ENCODE measurements around the gene MS4A6E.
"Not testable (repeated sequence)": the region's sequence is repeated elsewhere in the genome, so short reads cannot be mapped to it uniquely, and the experiment has no call there.

The MS4A6E gene

GRCh38 chr11:60338053-60338452 is 11.0 kb downstream of the MS4A6E start:
- DNase-seq: no peak

DNA sequence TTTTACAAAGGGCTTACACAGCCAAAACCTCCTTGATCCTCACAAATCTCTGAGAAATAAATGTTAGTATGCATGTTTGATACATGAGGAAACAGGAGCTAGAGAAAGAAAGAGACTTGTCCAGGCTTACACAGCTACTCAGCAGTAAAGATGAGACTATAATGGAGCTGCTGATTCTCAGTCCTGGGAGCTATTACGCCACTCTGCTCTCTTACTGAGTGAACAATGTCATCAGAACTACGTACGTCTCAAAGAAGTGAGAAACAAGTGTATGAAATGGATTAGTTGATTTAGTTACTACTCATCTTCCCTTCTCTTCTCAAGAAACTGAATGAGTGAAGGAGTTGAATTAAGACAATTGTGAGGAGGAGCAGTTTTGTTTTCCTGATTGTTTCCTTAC is 12.3 kb downstream of the MS4A6E start:
- no peak for DNase-seq

GRCh38 chr11:60343094-60343704 is 16.1 kb downstream of the MS4A6E start:
- no peak for DNase-seq

- DNase-seq: no peak
These were observed 17.1 kb downstream of the MS4A6E start for GRCh38 chr11:60344146-60344545.

DNA sequence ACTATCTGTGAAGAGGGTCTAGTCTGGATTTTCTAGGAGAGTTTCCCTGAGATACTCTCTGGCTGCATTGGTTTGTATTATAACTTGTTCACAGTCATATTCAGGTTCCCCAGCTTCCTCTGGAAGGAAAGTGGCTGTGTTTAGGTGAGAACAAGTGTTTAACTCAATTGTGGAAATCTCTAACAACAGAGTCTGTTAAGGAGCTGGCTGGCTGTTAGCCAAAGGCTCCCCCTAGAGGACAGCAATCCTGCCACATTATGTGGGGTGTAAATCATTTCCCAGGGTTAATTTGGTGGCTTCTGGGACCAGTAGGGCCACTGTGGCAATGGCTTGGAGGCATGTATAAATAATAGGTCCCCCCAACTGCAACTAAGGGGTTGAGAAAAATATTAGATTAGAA is 18.4 kb downstream of the MS4A6E start:
- DNase-seq: no peak

- no peak for DNase-seq
These were observed 20.2 kb downstream of the MS4A6E start for GRCh38 chr11:60347084-60347797.

GRCh38 chr11:60348116-60348515 is 21.1 kb downstream of the MS4A6E start:
- no peak for DNase-seq

- DNase-seq: no peak
These were observed 22.9 kb downstream of the MS4A6E start for GRCh38 chr11:60349990-60350389.

GRCh38 chr11:60357771-60358170 is 30.7 kb downstream of the MS4A6E start:
- no peak for DNase-seq

DNA sequence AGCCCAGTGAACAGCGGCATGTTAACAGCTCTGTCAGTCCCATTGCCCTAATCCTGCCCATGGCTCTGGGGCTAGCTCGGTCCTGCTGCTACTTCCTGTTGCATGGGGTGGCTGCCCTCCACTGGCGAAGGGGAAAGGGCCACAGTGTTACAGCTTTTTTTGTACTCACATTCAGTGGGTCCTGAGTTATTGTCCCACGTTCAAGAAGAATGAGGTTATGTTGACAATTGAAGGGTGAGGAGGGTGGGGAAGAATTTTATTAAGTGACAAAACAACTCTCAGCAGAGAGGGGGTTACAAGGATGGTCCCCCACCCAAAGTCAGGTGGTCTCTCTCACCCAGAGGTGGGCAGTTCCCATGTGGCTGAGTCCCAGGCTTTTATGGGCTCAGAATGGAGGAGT is 33.6 kb downstream of the MS4A6E start:
- no peak for DNase-seq

DNA sequence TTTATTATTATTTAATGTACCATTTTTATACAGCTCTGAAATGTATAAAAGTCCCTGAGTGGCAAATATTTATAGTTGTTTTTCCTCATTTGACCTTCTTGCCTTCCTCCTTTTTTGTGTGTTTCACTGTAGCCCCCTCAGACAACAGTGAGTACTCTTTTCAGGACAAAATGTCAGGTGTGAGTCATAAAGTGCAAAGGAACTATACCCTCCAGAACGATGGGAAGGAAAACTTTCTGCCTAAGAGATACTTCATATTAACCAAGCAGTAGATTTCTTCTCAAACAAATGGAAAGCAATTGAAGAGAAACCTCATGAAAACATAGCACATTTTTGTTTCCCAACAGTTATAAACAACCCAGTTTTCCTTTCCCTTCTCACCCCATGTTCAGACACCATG is 35.2 kb downstream of the MS4A6E start:
- DNase-seq: no peak

DNA sequence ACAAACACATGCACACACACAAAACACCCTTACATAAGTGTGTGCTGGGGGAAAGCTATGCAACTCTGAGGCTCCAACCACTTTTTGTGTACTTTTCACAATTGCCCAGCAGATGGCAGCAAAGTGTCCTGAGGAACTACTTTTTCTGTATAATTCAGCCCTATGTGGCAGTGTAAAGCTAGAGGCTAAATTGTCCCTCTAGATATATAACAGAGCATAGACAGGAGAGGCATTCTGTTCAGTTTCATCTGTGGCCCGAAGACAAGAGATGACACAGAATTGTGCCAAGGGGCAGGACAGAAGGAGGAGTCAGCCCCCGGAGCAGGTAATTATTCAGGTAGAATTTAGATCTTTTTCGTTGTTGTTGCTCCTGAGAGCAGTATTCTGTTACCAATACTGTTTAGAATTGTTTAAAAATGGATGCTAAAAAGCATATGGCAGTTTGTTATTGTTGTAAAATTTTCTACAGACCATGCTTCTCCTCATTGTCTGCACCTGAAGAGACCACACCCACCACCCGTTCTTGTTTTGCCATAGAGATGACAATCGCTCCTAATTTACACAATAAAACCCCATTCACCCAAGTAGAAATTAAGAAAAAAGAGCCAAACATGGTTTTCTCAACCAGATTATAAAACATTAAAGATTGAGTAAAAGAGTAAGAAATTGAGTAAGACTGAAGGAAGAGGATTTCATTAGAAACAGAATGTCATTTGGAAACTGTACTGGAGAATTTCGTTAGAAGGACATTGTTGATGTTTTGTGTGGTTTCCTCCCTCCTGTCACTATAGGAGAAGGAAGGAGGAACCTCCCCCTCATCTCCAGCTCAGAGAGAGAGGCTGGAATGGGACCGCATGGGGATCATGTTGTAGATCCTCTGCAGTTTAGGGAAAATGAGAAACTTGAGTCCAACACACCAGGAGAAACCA is 36.8 kb downstream of the MS4A6E start:
- DNase-seq: peak; percentile 31

DNA sequence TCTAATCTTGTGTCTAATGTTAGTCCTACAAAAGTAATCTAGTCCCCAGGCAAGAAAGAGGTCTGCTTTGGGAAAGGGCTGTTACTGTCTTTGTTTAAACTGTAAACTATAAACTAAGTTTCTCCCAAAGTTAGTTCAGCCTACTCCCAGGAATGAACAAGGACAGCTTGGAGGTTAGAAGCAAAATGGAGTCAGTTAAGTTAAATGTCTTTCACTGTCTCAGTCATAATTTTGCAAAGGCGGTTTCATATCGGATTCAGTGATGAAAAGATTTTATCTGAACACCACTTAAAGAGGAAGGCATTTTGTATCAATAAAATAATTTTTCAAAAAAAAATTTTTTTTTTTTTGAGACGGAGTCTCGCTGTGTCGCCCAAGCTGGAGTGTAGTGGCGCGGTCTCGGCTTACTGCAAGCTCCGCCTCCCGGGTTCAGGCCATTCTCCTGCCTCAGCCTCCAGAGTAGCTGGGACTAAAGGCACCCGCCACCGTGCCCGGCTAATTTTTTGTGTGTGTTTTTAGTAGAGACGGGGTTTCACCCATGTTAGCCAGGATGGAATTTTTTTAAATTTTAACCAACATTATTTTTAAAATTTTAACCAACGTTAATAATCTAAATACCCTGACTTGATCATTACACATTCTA is 39.3 kb downstream of the MS4A6E start:
- DNase-seq: not testable (repeated sequence)

DNA sequence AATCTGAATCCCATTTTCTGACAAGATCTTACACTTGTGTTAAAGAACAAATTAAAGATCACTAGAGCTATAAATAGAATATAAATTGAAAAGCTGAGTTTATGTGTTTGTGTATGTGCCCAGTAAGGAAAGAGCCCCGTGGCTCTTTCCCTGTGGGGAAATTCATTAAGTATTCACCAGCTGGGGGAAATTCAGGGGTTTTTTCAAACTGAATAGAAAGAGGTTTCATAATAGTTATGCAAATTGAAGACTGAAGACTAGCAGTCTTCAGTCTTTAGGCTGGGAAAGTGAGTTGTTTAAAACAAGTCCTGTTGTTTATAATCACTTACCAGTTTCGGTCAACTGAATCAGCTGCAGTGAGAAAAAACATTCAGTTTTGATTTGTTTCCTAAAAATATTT is 40.0 kb downstream of the MS4A6E start:
- DNase-seq: no peak

GRCh38 chr11:60367896-60368295 is 40.8 kb downstream of the MS4A6E start:
- DNase-seq: no peak

DNA sequence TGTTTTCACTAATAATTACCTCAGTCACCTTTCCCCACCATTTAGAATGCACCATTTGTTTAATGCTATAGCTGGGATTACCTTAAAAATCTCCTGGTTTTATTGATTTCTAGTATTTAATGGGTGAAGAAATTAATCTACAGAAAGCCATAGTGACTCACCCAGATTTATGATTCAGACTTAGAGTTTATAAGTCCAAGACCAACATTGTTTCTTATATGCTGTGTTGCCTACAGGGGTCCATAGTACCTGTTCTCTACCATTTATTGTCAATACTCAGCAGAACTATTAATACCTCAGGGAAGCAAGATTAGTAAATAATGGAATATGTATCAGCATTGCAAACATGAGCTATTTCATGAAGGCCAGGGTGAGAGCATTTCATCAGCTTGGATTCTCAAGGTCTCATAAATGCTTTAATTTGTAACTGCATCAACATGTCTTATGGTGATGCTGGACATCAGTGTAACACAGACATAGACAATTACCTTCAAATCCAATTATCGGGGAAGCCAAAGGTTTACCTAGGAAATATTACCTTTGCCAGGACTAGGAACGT is 43.3 kb downstream of the MS4A6E start:
- no peak for DNase-seq

DNA sequence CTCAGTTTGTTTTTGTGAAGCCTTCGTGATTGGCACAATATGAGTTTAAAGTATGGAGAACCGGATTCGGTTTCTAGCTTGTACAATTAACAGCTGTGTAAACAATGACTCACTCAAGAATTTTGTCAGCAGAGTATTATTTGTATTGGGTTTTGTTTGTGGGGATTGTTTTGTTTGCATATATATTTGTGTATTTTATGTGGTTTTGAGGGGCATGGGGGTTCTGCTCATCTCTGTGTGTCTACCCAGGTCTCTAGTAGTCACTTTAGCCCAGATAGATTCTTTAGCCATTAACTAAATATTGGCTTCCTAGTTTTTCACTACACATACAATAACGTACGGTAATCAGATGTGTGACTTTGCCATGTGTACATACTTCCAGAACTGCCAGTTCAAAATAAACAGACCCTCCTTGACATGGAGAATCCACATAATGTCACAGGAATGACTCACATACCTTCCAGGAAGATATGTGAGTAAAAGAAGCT is 43.8 kb downstream of the MS4A6E start:
- DNase-seq: no peak

- DNase-seq: no peak
These were observed 44.3 kb downstream of the MS4A6E start for GRCh38 chr11:60371386-60371785.

GRCh38 chr11:60371854-60372253 is 44.8 kb downstream of the MS4A6E start:
- DNase-seq: no peak

DNA sequence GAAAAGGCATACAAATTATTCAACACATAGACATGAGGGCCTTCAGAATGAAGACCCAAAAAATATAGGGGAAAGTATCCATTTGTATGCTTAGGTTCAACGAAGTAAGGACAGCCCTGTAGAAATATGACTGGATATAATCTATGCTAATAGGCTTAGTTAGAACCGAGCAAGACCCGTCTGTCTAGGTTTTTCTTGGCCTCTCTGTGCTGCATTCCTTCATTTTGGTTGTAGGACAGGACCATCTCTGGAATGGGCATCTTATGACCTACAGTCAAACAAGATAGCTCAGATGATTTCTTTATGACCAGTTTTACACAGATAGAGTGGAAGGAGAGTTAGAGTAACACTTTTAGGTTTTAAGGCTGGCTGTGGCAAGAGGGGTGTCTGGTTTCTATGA is 45.7 kb downstream of the MS4A6E start:
- no peak for DNase-seq

DNA sequence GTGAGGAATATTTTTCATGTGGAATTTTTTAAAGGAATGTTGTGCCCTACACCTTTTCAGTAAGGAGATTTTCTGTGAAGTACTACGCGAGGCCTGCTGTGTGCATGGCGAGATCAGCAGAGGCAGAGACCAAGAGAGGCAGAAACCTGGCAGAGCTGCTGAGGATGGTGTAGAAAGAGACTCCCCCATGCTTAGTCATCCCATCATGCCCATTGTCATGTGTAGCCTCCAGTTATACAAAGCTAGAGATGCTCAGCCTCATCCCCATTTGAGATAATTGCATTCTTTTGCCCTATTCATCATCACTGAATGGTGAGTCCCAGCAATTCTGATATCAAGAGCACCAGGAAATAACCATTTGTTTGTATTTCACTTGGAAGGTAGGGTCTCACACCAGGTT is 48.3 kb downstream of the MS4A6E start:
- no peak for DNase-seq

DNA sequence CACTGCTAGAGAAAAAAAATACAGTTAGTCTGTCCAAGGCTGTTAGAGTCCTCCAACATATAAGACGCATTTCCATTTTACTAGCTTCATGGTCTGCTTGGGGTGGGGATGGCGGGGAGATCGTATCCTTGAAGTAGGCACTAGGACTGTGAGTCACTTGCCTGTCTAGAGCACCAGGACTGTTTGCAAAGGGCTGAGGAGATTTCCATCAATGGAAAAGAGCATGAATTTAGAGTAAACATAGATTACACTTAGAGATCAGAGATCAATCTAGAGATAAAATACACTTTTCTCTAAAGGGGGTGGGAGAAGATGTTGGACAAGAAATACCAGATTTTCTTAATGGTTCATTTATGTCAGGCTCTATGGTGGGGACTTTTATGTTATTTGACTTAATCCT is 49.5 kb downstream of the MS4A6E start:
- DNase-seq: no peak
